CD4-positive, alpha-beta T cell treated with Interferon gamma for 1 hour (primary cell): ENCODE data around the gene FANCI.

ENCODE experiments used
- DNase-seq: peaks from one replicate; pipeline ENCODE4 v3.0.0-alpha.2; 2020

Gene FANCI

DNA sequence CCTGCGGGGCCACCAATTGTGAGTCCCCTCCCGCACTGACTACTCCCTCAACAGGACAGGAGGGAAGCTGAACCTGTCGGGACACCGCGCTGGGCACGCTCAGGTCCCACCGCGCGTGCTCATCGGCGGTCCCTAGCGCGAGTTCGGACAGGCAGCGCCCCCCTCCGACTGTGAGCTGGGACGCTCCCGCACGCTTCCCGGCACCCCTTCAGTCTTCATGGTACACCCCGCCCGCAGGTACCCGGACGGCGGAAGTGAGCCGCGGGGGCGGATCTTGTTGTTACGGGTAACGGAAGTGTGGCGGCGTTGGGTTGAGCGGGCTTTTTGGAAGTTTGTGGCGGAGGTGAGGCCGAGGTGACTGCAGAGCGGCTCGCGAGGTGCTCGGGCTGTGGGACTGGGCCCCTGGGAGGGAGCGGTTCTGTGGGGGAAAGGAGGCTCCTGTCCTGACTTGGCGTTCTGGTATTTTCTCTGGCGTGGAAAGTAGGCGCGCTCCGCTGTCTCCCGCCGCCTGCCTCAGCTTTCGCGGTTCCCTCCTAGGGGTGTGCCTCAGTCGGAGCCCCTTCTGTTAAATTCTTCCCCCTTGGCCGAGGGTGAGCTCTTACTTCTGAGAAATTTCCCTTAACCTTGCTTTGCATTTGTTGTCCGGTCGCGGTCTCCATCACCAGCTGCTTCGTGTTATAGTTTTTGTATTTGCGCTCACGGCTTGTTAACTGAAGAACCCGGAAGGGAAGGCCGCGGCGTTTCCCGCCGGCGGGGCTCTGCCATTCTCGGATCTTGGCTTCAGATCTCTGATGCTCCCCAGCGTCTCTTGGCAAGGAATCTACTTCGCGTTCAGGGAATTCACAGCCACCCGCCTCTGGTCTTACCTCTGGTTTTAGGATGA lies at the start of gene FANCI:
Gene FANCI, plus strand, starts transcription at position 289 of the 883 bp plus-strand sequence. CDS start 3,669 bp downstream, outside the sequence.
- DNase-seq: peak; percentile 93

DNA sequence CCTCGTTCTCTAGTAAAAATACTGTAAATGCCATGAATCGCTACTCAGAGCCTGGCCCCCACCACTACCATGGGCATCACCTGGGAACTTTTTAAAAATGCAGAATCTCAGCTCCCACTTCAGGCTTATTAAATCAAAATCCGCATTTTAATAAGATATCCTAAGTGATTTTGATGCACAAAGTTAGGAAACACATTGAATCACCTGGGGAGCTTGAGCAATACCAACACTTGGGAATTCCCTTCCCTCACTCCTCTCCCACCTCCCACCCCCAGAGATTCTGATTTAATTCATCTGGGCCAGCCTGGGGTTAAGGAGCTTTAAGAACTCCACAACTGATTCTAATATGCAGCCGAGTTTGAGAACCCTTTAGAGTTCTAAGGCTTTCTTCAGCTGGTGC lies 49.2 kb upstream of the FANCI start:
- DNase-seq: no peak

GRCh38 chr15:89195836-89196235 lies 47.9 kb upstream of the FANCI start:
- no peak for DNase-seq

DNA sequence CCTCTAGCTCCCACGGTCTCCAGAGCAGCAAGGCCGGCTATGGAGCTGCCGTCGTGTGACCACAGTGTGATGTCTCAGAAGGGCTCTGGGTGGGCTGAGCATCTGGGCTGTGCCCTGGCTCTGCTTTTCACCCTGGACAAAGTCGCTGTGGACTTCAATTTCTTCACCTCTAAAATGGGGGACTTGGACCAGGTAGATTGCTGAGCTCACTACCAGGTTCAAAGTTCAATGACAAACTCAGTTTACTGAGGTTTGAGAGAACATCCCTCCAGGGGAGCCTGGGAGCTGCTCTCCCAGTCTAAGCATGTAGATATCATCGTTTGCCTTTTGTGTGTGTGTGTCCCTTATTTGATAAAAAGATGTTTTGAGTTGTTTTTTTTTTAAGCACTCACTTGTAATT lies 47.5 kb upstream of the FANCI start:
- no peak for DNase-seq

GRCh38 chr15:89196994-89197393 lies 46.8 kb upstream of the FANCI start:
- DNase-seq: no peak

DNA sequence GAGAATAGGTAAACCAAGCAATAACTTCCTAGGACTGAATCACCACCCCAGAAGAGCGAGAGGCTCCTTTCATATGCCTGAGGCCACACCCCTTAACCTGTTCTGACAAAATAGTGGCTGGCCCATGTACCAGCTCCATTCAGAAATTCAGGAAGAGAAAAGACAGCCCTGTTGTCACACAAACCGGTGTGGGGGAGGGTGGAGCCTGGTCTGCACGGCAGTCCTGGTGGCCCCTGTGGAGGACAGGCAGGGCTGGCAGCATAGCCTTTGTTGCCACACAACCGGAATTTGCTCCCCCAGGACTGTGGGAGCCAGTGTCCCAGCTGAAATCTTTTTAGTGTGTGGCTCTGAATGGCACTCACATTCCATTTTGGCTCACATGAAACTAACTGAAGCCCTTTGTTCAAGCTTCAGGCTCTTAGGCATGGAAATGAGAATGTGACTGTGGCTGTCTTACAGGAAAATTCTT lies 46.2 kb upstream of the FANCI start:
- no peak for DNase-seq

DNA sequence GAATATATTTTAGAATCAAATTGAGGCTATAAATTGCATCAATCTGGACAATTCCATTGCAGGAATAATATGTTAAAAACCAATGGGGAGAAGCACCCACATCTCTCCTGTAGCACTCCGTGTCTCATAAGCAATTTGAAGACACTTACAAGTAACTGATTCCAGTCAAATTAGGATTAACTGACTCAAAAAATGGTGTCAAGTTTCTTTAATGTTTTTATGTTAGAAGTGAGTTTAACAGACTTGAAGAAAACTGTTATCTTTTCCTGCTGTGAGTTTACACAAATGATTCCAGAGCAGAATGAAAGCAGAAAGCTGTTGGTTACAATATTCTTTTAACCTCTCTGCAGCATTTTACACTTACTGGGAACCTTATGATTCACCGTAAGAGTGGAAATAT lies 45.6 kb upstream of the FANCI start:
- no peak for DNase-seq

DNA sequence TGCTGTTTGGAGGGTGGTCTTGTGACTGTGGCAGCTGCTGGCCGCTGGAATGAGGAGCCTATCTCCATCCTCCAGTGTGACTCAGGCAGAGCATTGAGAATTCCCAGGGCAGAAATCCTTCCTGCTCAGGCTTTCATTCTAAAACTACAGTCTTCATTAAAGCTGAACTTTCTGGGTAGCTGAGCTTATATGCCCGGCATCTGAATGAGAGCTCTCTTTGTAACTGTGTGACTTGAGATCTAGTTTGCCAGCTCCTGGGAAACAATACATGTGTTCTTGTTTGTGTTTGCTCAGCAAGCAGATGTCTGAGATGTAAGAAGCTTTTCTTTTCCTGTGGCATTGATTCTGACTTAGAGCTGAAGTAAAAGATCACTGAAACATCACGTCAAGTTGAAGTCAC lies 44.8 kb upstream of the FANCI start:
- DNase-seq: no peak

DNA sequence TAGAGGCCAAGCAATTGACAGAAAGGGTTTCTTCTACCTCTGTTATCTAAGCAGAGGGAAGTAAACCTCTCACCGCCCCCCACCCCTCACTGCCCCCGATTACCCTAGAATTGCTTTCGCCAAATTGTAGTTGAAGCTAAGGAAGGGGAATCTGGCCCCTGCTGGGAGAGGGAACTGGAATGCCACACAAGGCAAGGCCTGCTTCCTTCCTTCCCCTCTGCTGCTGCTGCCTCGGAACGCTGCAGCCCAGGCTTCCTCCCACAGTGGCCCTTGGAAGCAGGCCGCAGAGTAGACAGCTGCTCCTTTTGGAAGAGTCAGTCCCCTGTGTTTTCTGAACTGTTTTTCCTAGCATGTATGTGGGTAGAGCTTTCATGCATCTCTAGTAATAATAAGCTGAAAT lies 44.0 kb upstream of the FANCI start:
- DNase-seq: no peak

GRCh38 chr15:89200182-89200581 lies 43.6 kb upstream of the FANCI start:
- DNase-seq: no peak

GRCh38 chr15:89201465-89202005 lies 42.2 kb upstream of the FANCI start:
- no peak for DNase-seq

DNA sequence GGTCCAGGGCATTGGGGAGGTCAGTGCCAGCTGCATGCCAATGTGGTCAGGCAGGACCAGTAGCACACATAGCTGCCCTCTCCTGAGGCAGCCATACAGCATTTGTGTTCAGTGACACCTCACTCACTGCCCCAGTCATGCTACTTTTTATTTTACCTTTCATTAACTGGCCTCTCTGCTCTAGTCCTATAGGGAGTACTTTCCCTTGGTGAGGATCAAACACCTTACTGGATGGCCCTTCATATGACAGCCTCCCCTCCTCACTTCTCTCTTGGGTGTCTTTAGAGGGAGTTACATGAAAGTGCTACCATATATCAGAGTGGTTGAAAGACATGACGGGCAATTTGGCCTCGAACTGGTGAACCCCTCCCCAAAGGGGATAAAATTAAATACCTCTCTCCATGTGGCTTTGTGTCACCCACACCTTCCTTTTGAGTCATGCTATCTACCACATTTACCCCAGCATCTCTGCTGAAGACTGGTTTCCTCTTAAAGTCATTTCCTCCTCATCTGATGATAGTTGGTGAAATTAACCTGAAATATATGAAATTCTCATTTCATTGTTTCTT lies 40.0 kb upstream of the FANCI start:
- no peak for DNase-seq

DNA sequence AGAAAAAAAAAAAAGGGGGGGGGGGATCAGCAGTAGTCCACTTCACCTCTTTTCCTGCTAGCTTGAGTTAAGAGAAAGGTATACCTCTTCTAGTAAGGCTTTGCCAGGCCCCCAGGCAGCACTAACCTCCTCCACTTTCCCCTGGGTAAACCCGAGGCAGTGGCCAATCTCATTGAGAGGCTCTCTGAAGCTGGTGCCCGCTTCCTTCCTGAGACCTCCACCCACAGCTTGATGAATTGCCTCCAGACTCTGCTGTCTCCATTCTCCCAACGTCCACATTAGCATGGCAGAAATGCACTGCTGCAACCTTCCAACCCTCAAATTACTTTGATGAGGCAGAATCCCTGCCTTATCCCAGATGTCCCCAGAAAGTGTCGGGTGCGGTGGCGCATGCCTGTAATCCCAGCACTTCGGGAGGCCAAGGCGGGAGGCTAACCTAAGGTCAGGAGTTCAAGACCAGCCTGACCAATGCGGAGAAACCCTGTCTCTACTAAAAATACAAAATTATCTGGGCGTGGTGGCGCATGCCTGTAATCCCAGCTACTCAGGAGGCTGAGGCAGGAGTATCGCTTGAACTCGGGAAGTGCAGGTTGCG lies 37.7 kb upstream of the FANCI start:
- DNase-seq: no peak

DNA sequence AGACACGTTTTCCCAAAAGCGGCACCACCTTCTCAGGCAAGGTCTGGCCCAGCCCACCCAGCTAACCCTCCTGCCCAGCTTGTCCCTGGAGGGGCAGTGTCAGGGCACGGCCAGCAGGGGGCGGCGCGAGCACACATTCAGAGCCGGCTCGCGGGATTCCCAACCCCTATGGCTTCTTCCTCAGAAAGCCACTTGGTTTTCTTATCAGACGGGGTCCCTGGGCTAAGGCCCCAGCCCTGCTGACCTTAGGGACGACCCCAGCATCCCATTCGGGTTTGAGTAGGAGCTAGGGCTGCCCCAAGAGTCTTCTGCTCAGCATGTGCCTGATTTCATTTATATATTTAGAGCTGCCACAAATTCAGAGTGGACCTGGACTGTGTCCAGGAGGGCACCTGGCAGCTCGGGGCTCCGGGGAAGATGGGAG lies 36.9 kb upstream of the FANCI start:
- DNase-seq: peak; percentile 57

GRCh38 chr15:89208256-89208655 lies 35.5 kb upstream of the FANCI start:
- no peak for DNase-seq

DNA sequence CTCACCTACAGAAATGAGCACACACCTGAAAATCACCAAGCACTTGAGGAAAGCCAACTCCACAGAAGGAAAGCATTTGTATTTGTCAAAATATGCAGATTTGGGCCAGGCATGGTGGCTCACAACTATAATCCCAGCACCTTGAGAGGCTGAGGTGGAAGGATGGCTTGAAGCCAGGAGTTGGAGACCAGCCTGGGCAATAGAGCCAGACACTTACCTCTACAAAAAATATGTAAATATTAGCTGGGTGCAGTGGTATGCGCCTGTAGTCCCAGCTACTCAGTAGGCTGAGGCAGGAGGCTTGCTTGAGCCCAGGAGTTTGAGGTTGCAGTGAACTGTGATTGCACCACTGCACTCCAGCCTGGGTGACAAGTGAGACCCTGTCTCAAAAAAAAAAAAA lies 34.7 kb upstream of the FANCI start:
- DNase-seq: no peak

DNA sequence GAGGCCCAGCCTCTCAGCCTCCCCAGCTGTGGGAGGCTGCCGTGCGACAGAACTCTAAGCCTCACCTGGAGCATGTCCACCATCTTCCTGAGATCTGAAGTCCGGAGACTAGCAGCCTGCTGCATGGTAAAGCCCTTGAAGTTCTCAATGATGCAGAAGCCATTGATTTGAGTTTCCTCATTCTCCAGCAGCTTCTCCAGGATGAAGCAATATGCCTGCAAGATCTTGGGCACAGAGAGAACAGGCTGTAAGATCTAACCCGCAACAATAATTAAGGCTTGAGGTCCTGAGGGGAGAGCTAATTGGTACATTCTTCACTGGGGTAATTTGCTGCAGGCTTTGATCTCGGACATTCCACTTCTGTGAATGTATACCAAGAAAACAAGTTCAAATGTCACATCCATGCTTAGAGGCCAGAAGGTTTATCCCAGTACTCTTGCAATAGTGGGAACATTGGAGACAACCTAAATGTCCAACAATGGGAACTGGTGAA lies 32.1 kb upstream of the FANCI start:
- no peak for DNase-seq

DNA sequence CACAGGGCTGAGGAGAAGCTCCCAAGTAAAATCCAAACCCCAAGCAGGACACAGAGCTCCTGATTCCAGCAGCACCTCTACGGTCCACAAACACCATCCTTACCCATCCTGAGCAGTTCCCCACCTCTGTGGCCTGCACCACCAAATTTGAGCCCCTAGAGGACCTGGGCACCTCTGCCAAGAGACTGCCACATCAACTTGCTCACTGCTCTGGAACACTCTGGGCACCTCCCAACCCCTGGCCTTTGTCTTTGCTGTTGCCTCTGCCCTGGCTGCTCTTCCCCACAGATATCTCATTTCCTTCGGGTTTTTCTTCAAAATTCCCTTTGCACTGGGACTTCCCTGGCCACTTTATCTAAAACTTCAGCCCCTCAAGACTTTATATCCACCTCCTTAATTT lies 28.2 kb upstream of the FANCI start:
- DNase-seq: no peak

- DNase-seq: no peak
Observed at GRCh38 chr15:89217031-89217430, 26.7 kb upstream of the FANCI start.

DNA sequence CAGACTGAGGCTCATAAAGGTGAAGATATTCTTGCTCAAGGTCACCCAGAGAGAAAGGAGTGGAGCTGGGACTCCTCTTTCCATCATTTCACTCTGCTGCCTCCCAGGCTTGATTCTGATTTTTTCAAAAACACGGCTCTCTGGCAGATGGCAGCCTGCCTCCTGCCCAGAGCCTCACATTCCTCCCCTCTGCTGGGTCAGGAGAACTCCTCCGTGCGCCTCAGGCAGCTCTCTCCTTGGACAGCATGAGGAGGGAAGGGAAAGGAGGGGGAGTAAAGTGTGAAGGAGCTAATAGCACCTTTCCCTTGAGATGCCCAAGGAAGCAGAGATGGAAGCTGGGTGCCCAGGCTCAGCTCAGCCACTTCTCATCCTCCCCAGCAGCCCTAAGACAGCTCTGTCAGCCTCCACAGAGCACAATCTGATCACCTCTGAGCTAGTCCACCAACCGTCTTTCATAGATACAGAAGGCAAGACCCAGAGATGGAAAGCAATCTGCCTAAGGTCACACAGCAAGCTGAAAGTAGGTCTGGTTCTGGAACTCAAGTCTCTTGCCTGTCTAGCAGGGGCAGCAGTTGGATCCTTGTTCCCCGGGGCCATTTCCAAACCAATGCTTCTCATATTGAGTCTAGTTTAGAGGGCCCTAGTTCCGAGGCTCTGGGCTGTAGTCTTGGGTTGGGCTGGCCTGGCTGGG lies 25.9 kb upstream of the FANCI start:
- no peak for DNase-seq

DNA sequence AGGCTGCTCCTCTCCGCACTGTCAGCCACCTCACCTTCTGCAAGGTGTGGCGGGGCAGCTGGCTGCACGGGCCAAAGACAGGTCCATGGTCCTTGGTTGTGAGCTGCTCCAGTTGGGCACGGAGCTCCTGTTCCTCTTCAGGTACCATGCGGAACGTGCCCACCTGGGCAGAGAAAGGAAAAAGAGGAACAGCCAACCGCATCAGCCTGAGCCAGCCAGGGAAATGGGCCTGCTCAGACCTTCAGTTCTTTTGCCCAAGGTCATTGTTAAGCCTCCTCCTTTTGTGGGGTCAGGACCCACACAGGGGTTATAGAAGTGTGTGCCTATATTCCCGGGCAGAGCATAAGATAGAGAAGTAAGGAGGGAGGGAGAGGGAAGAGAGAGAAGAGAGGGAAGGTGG lies 25.2 kb upstream of the FANCI start:
- DNase-seq: no peak

DNA sequence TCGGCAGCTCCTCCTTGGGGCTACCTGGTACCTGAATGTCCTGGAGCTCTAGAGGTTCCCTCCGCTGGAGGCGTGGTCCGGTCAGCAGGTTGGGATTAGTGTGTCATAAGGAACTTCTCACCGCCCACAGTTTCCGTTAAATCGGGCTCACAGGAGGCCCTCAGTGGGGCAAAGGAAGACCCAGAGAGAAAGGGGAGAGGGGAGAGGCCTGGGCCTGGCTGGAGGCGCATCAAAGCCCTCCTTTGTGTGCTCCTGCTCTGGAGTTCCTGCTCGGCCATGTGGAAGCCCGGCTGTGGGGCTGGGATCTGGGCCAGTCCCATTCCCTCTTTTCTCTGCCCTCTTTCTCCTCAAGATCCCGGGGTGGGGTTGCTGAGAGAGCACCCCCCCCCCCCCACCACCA lies 22.2 kb upstream of the FANCI start, which contains the start of gene RLBP1:
Gene RLBP1, minus strand, starts transcription at position 37 of the 400 bp plus-strand sequence. CDS start 2,604 bp downstream, outside the sequence.
- DNase-seq: no peak

DNA sequence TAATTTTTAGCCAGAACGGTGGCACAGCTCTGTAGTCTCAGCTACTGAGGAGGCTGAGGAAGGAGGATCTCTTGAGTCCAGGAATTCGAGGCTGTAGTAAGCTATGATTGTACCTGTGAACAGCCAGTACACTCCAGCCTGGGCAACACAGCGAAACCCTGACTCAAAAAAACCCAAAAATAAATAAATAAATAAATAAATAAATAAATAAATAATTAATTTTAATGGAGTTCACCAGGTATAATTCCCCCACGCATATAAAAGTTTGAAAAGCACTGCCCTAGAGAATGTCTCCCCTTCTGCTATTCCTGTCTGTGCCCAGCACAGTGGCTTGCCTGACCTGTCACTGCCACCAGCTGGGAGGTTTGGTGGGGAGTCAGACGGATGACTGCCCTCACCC lies 18.2 kb upstream of the FANCI start:
- DNase-seq: no peak
